HG03280 (cell line): ENCODE results near the gene BTBD7.
"Not testable (repeated sequence)": the region's sequence is repeated elsewhere in the genome, so short reads cannot be mapped to it uniquely, and the experiment has no call there.

Source experiments
- ATAC-seq: cut with Tn5 transposase; IDR thresholded peaks from one replicate; pipeline ENCODE4 v1.9.1; 2021; ENCODE audit warnings: mild to moderate bottlenecking, moderate library complexity; ENCODE audit not compliant: unreplicated experiment

The BTBD7 gene

GRCh38 chr14:93263416-93263815, 69.4 kb downstream of the BTBD7 start:
- no peak for ATAC-seq

DNA sequence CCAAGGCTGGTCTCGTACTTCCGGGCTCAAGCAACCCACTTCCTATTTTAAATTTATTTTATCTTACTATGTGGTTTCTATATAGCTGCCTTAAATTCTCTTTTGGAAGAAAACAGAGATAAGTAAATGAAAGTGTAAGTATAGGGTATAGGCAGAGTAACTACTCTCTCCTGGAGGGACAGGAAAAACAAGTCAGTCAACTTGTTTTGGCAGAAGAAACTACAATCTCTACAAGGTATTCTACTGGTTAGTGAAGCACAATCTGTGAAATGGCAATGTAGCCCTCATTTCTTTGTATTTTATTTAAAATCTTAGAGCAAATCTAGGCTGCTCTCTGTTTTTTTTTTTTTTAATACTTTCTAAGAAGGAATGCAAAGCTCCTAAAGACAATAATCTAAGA, 70.4 kb downstream of the BTBD7 start:
- no peak for ATAC-seq

GRCh38 chr14:93249128-93249831, 83.6 kb downstream of the BTBD7 start:
- no peak for ATAC-seq

GRCh38 chr14:93246534-93246933, 86.3 kb downstream of the BTBD7 start:
- ATAC-seq = no peak

GRCh38 chr14:93245764-93246420, 86.9 kb downstream of the BTBD7 start:
- no peak for ATAC-seq

GRCh38 chr14:93240678-93241000, 92.2 kb downstream of the BTBD7 start:
- ATAC-seq = no peak

GRCh38 chr14:93239869-93240677, 92.8 kb downstream of the BTBD7 start:
- no peak for ATAC-seq

DNA sequence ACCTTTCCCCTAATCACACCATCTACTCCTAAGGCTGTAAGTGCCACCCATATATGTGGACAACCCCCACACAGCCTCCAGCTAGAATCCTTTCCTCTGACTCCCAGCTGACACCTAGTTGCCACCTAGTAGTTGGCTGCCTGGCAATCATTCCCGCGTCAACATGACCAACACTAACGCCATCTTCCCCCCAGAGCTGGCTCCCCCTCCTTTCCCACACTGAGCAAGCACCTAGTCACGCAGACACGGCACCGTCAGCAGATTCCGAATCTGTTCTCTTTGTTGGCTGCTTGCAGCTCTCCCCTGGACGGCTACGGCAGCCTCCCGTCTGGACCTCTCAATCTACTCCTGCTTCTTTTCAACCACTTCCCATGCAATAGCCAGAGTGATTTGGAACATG, 98.0 kb downstream of the BTBD7 start:
- ATAC-seq = no peak

DNA sequence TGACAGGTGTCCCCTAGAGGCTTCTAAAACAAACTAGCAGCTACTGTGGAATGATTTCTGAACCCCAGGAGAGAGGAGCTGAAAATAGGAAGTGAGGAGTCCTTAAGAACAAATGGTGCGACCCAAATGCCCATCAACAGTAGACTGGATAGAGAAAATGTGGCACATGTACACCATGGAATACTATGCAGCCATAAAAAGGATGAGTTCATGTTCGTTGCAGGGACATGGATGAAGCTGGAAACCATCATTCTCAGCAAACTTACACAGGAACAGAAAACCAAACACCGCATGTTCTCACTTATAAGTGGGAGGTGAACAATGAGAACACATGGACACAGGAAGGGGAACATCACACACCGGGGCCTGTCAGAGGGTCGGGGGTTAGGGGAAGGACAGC, 99.8 kb downstream of the BTBD7 start:
- ATAC-seq = not testable (repeated sequence)

DNA sequence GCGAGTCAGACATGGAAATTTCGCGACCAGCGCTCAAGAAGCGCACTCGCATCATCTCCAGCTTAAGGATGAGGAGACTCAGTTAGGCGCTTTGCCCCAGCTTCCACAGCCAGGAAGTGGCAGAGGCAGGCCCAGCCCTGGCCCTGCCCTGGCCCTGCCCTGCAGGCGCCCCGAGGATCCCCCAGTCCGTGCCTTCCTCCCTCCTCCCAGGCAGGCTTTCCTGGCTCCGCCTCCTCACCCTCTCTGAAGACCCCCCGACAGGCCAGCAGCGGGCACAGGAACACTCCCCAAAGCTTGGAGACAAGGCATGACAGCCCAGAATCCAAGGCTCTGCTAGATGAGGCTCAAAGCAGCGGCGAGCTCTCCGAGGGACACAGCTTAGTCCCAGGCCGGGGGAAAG, 100.7 kb downstream of the BTBD7 start:
- ATAC-seq = no peak

GRCh38 chr14:93231129-93231979, 101.5 kb downstream of the BTBD7 start:
- ATAC-seq = no peak

GRCh38 chr14:93230539-93230938, 102.3 kb downstream of the BTBD7 start:
- no peak for ATAC-seq

DNA sequence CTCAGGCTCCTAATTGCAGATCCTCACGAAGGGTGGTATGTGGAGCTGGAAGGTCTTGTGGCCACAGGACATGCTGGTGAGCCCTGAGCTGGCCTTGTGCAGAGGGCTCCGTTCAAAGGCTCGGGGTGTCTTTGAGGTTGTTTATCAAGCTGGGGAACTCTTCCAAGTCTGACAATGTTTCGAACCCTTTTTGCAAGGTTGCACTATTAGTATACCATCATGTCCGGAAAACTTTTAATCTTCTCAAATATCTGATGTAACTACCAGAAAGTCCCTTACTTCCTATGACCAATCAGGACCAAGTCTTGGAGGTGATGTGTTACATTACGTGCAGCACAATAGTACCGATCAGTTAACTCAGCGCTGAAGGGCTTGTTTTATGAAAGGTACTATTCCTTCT, 104.3 kb downstream of the BTBD7 start:
- ATAC-seq = no peak

GRCh38 chr14:93223565-93223964, 109.3 kb downstream of the BTBD7 start:
- no peak for ATAC-seq

- ATAC-seq = no peak
Observed at GRCh38 chr14:93220509-93220908, 112.3 kb downstream of the BTBD7 start.

DNA sequence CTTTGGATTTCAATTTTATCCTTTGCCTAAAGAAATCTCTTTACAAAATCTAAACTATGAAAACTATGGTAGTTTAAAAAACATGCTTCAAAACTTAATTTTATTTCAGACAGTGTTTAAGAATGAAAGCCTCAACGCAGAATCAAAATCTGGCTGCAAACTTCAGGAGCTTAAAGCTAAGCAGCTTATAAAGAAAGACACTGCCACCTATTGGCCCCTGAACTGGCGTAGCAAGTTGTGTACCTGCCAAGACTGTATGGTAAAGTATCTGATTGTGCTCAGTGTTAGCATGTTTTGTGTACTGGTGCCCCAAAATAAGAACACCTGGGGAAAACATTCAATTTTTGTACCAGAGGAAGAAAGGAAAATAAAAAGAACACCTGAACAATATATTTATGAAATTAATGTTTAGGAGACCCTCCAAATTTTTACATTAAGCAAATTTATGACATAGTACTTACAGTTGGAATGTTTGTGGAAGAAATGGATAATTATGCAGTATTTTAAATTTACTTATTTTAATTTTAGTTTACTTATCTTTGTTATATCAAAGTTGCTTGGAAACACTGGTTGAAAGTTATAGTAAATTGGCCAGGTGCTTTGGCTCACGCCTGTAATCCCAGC, 113.6 kb downstream of the BTBD7 start:
- no peak for ATAC-seq

DNA sequence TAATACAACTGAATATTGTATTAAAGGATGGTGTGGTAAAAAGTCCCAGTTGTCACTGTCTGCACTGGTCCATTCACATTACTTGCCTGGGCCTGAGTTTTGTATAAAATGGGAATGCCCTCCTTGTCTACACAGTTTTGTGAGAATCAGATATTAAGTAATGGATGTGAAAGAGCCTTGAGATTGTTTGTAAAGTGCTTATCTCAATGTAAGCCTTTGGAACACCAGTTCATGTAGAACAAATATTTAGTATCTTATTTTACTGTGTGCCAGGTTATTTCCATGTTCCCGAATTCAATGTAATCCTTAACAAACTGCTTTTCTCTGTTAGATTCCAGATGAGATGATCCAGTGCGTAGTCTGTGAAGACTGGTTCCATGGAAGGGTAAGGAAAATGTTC, 118.2 kb downstream of the BTBD7 start:
- ATAC-seq = no peak

- ATAC-seq = peak; percentile 63
Observed at GRCh38 chr14:93212432-93212831, 120.4 kb downstream of the BTBD7 start.

GRCh38 chr14:93207468-93208308, 125.1 kb downstream of the BTBD7 start:
- peak; percentile 35 for ATAC-seq
